Keratinocyte (primary cell): ENCODE data around the gene CRTC1. TPM values are rescaled to one million over a fixed set of nuclear protein-coding genes. Genes with fewer than 3 reads are reported as not detected.

Experiments used
- DNase-seq: peaks from one replicate; pipeline ENCODE4 v3.0.0-alpha.2; 2011; ENCODE audit warnings: low read depth, missing footprints, low spot score
- FAIRE-seq: peaks from 2 replicates; lab custom pipeline; 2011; peaks lifted over from hg19 to GRCh38; lab: Jason Lieb, UNC
- H2AFZ ChIP-seq: 2 replicates; pipeline ENCODE4 v1.6.0; 2012; ENCODE audit warnings: low read length, control low read depth, inconsistent platforms; ENCODE audit not compliant: control insufficient read depth
- H3K27ac ChIP-seq: 2 replicates; pipeline ENCODE4 v1.5.1; 2011; ENCODE audit warnings: low read length; ENCODE audit not compliant: control insufficient read depth, insufficient read depth
- H3K27me3 ChIP-seq: 3 replicates; pipeline ENCODE4 v1.6.0; 2011; ENCODE audit warnings: low read length; ENCODE audit not compliant: control insufficient read depth, insufficient read depth; ENCODE audit errors: extremely low read depth
- H3K36me3 ChIP-seq, 2 experiments: 2 replicates in 1 of 2; 3 replicates in 1 of 2; pipeline ENCODE4 v1.5.1; 2011; ENCODE audit warnings: low read length in 2 of 2, mild to moderate bottlenecking in 1 of 2; ENCODE audit not compliant: control insufficient read depth in 2 of 2, insufficient read depth in 2 of 2; ENCODE audit errors: extremely low read depth in 1 of 2
- H3K4me1 ChIP-seq: 3 replicates; pipeline ENCODE4 v1.5.1; 2011; ENCODE audit warnings: low read length; ENCODE audit not compliant: control insufficient read depth, insufficient read depth; ENCODE audit errors: extremely low read depth
- H3K4me2 ChIP-seq: 3 replicates; pipeline ENCODE4 v1.6.0; 2011; ENCODE audit warnings: low read depth, low read length; ENCODE audit not compliant: control insufficient read depth, insufficient read depth; ENCODE audit errors: extremely low read depth
- H3K4me3 ChIP-seq, 3 experiments: fragments of 200-600 bp in 1 of 3; sonication (generic) in 1 of 3; 2 replicates in 2 of 3; 3 replicates in 1 of 3; pipeline ENCODE4 v1.5.1; 2011 to 2016; ENCODE audit warnings: low read length in 3 of 3, mild to moderate bottlenecking in 3 of 3, control low read depth in 2 of 3, inconsistent platforms in 1 of 3, low read depth in 1 of 3, mixed read lengths in 1 of 3, mixed run types in 1 of 3, moderate library complexity in 1 of 3; ENCODE audit not compliant: control insufficient read depth in 2 of 3, insufficient read depth in 2 of 3; ENCODE audit errors: extremely low read depth in 1 of 3
- H3K79me2 ChIP-seq: 2 replicates; pipeline ENCODE4 v1.6.0; 2012; ENCODE audit warnings: low read length; ENCODE audit not compliant: control insufficient read depth, insufficient read depth
- H3K9ac ChIP-seq: 3 replicates; pipeline ENCODE4 v1.6.0; 2011; ENCODE audit warnings: low read length; ENCODE audit not compliant: control insufficient read depth, insufficient read depth; ENCODE audit errors: extremely low read depth
- H3K9me1 ChIP-seq: 3 replicates; pipeline ENCODE4 v1.6.0; 2011; ENCODE audit warnings: low read length; ENCODE audit not compliant: control insufficient read depth, insufficient read depth; ENCODE audit errors: extremely low read depth
- H3K9me3 ChIP-seq: 2 replicates; pipeline ENCODE4 v1.5.1; 2012; ENCODE audit warnings: low read depth, low read length; ENCODE audit not compliant: control insufficient read depth
- H4K20me1 ChIP-seq: 3 replicates; pipeline ENCODE4 v1.6.0; 2011; ENCODE audit warnings: low read length; ENCODE audit not compliant: control insufficient read depth, insufficient read depth; ENCODE audit errors: extremely low read depth
- EZH2 ChIP-seq: IDR thresholded peaks from one replicate; pipeline ENCODE4 v1.6.1; 2012; ENCODE audit warnings: inconsistent platforms, mild to moderate bottlenecking, low read length, moderate library complexity
- dilution Hi-C: fragments of 300-500 bp; cut with MboI; formaldehyde crosslinking; loops from one replicate; pipeline ENCODE4 v1.7.0; 2020; ENCODE audit warnings: low sequenced_read_pairs; ENCODE audit not compliant: extremely low pct_ligation_motif_present
- polyA plus RNA-seq, 5 experiments: library from polyadenylated mRNA; depleted of rRNA in 3 of 5; stranded (reverse) in 3 of 5; stranded (forward) in 1 of 5; unstranded in 1 of 5; fragments of >200 nt; gene quantifications; 1 replicate in 1 of 5; 2 replicates in 3 of 5; 3 replicates in 1 of 5; pipeline versions ENCODE4 v1.2.1 to v1.2.3, GENCODE V29; 2011 to 2012; ENCODE audit warnings: missing spikeins in 2 of 5, low read depth in 1 of 5, low replicate concordance in 1 of 5
- TF ChIP-seq, protein P1 (sequence below), 3 experiments: IDR thresholded peaks in 1 of 3; conservative IDR thresholded peaks in 1 of 3; optimal IDR thresholded peaks in 1 of 3; 2 replicates in 2 of 3; 3 replicates in 1 of 3; pipeline versions ENCODE3 to v1.5.1; 2011; ENCODE audit warnings: low read length in 3 of 3, mild to moderate bottlenecking in 3 of 3, moderate library complexity in 2 of 3, control low read depth in 1 of 3, inconsistent platforms in 1 of 3; ENCODE audit not compliant: insufficient read depth in 2 of 3; ENCODE audit errors: extremely low read depth in 1 of 3

The CRTC1 gene
- polyA plus RNA-seq, 1 donor (not counting 4 experiments of a cell fraction or from before 2014, with no cell fraction given): 0.54 TPM

DNA sequence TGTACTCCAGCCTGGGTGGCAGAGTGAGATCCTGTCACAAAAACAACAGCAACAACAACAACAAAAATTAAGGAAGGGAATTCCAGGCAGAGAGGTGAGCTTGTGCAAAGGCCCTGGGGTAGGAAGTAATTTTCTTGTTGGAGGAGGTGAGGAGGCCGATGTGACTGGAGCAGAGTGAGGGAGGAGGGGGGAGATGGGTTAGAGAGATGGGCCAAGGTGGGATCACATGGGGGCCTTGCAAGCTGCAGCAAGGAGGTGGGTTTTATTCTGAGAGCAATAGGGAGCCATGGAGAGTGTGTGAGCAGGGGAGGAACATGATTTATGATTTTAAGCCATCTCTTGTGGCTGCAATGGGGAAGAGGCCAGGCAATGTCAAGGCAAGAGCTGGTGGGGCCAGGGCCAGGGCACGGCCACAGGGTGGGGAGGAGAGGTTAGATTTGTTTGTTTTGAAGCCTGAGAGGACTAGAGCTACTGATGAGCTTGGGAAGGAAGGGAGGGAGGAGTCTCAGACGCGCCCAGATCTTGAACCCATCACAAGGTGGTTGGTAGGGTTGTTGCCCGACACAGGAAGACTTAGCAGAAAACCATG is 120.2 kb downstream of the CRTC1 start:
- Histone ChIP-seq H3K9me3 (no peaks in the 10 kb centered on the region), H3K27ac (no peak overlapping the region), H2AFZ (no peak overlapping the region), H4K20me1 (no peaks in the 10 kb centered on the region), H3K36me3 (no peaks in the 10 kb centered on the region), H3K79me2 (no peaks in the 10 kb centered on the region), H3K9ac (no peak overlapping the region), H3K27me3 (peaks cover 19% of the 10 kb centered on the region), H3K4me2 (no peak overlapping the region), H3K4me1 (no peaks in the 10 kb centered on the region), H3K4me3 (no peak overlapping the region), H3K9me1 (no peaks in the 10 kb centered on the region)
- no peak for TF ChIP-seq EZH2
- TF ChIP-seq, protein P1, sequence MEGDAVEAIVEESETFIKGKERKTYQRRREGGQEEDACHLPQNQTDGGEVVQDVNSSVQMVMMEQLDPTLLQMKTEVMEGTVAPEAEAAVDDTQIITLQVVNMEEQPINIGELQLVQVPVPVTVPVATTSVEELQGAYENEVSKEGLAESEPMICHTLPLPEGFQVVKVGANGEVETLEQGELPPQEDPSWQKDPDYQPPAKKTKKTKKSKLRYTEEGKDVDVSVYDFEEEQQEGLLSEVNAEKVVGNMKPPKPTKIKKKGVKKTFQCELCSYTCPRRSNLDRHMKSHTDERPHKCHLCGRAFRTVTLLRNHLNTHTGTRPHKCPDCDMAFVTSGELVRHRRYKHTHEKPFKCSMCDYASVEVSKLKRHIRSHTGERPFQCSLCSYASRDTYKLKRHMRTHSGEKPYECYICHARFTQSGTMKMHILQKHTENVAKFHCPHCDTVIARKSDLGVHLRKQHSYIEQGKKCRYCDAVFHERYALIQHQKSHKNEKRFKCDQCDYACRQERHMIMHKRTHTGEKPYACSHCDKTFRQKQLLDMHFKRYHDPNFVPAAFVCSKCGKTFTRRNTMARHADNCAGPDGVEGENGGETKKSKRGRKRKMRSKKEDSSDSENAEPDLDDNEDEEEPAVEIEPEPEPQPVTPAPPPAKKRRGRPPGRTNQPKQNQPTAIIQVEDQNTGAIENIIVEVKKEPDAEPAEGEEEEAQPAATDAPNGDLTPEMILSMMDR (optimal IDR thresholded peaks at IDR 0.05 in 1 of 3, IDR thresholded peaks at IDR 0.05 in 1 of 3, conservative IDR thresholded peaks at IDR 0.05 in 1 of 3; ENCODE audit: extremely low read depth in 1 of 3, insufficient read depth in 2 of 3, low read length in 3 of 3): no peak
- FAIRE-seq (no peak), DNase-seq (no peak)
- dilution Hi-C loops: no loop called here

DNA sequence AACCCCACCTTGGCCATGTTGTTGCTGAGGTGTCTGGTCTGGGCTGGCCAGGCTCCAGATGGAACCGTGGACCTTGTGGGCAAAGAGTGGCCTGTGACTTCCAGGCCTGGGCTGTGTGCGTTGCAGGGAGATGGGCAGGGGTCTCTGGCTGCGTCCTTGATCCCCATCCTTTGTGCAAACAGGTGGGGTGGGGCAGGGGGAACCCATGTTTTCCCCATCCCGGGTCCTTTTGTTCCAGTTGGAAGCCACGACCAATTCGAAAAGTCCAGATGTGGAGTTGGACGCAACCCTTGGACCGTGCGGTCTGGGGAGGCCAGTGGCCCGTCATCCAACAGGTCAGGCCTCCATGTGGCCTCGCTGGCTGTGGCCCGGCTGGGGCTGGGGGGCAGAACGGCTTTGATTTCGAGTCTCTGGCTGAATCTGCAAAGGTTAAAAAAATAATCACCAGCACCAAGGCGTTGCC is 120.7 kb downstream of the CRTC1 start:
- no peaks in the 10 kb centered on the region for H3K9me3 ChIP-seq
- no peaks in the 10 kb centered on the region for H3K79me2 ChIP-seq
- no peak overlapping the region for H3K9ac ChIP-seq
- H3K27me3 ChIP-seq: peaks cover 14% of the 10 kb centered on the region
- H3K27ac ChIP-seq: no peak overlapping the region
- TF ChIP-seq, protein P1 (optimal IDR thresholded peaks at IDR 0.05 in 1 of 3, IDR thresholded peaks at IDR 0.05 in 1 of 3, conservative IDR thresholded peaks at IDR 0.05 in 1 of 3; ENCODE audit: extremely low read depth in 1 of 3, insufficient read depth in 2 of 3, low read length in 3 of 3): no peak
- TF ChIP-seq EZH2: no peak
- dilution Hi-C loops: no loop called here
- no peak for FAIRE-seq
- no peaks in the 10 kb centered on the region for H4K20me1 ChIP-seq
- no peak overlapping the region for H3K4me2 ChIP-seq
- no peaks in the 10 kb centered on the region for H3K36me3 ChIP-seq
- no peak overlapping the region for H3K4me3 ChIP-seq
- H2AFZ ChIP-seq: no peak overlapping the region
- DNase-seq: no peak
- H3K4me1 ChIP-seq: no peaks in the 10 kb centered on the region
- no peaks in the 10 kb centered on the region for H3K9me1 ChIP-seq
